HG03354 (cell line): ENCODE data around the gene UMAD1.

Experiments
- ATAC-seq: cut with Tn5 transposase; IDR thresholded peaks from one replicate; pipeline ENCODE4 v1.9.1; 2021; ENCODE audit warnings: mild to moderate bottlenecking; ENCODE audit not compliant: unreplicated experiment, poor library complexity, severe bottlenecking

The UMAD1 gene

GRCh38 chr7:7640221-7641128 lies at the start of gene UMAD1:
TSS of gene UMAD1 (plus strand) at chr7:7640752. CDS start at chr7:7673372, 32,620 bp downstream.
- peak; percentile 98 for ATAC-seq

GRCh38 chr7:7595451-7595850 lies 45.1 kb upstream of the UMAD1 start:
- no peak for ATAC-seq

- ATAC-seq: no peak
Measured at GRCh38 chr7:7596176-7596575, 44.4 kb upstream of the UMAD1 start.

GRCh38 chr7:7607010-7607409 lies 33.5 kb upstream of the UMAD1 start:
- ATAC-seq: no peak

DNA sequence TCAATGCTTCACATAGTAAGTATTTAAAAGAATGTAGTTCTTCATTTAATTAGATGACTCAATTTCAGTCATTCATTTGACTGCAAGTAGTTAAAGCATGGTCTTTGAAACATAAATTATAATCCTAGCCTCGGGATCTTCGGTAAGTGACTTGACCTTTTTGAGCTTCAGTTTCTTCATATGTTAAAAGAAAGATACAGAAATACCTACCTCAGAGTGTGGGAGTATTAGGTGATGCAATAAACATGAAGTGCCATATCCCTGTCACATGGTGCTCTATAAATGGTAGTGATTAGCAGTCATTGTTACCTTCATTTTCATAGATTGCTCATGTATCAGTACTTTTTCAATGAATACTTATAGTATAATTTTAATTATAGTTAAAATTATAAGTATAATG lies 31.2 kb upstream of the UMAD1 start:
- ATAC-seq: no peak

DNA sequence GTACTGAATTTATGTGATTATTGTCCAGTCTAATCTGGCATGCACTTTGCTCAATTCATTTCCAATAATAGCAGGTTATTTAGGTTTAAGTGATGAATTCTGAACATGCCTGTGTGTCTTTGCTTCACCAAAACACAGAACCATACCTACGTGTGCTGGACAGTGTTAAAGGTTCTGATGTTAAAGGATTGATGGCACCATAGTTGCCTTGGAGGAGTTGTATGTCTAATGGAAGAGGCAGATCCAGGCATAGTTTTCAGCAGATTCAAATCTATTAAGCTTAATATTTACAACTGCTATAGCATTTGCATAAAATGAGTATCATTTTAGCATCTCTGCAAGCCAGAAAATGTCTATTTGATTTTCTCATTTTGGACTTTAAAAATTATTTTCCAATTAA lies 28.0 kb upstream of the UMAD1 start:
- no peak for ATAC-seq

DNA sequence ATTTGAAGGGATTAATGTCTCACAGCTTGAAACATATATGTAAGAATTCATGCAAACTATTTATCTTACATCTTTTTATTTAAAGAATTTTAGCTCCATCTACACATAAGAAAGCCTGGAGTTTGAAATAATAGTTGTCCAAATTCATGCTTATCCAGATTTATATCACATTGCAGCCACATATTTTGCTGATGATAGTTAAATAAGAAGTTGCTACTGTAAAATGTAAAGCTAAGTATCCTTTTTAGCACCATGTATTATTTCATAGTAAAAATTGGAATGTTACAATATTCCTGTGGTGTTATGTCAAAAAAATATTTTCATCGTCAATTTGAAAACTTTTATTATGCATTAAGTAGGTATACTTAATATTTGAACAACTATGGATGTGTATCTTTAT lies 27.3 kb upstream of the UMAD1 start:
- no peak for ATAC-seq

GRCh38 chr7:7614018-7614741 lies 26.4 kb upstream of the UMAD1 start:
- no peak for ATAC-seq

DNA sequence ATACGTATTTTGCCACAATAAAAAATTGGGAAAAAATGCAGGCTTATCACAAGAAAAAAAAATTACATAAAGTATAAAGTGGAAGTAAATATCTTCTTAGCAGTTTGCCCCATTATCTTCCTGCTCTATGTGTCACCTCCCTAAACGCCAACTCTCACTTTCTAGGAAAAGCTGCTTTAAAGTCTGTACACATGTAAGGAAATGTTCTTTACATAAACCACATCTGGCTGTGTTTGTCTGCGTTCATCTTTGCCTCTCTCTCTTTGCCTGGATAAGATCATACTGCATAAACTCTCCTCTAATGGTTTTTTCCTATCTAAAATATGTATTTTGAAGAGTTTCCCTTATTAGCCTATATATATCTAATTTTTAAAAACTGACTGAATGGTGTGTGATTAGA lies 23.0 kb upstream of the UMAD1 start:
- no peak for ATAC-seq

GRCh38 chr7:7618410-7618809 lies 22.1 kb upstream of the UMAD1 start:
- ATAC-seq: no peak

GRCh38 chr7:7620236-7620635 lies 20.3 kb upstream of the UMAD1 start:
- no peak for ATAC-seq

DNA sequence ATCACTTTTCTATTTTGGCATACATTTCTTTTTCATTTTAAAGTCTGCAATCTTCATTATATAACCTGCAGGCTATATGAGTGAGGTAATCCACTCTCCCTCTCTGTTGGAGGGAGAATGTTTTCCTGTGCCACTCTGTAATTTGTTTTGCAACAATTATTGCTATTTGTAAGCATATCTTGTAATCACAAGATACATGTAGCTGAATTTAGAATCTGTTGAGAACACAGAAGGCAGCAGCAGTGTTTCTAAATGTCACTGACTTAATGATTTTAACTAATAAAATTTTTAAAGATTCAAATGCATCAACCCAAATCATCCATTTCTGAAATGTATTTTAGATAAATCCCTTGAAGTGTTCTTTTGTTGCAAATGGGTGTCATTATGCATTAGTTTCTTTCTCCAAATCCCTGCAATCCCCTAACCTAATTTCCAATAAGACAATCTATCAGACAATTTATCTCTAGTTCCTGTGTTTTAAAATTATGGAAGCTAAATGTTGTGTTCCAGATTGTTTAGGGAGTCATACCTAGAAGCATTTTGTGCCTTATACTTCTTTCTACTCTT lies 19.8 kb upstream of the UMAD1 start:
- ATAC-seq: no peak

GRCh38 chr7:7628476-7628875 lies 12.1 kb upstream of the UMAD1 start:
- no peak for ATAC-seq

DNA sequence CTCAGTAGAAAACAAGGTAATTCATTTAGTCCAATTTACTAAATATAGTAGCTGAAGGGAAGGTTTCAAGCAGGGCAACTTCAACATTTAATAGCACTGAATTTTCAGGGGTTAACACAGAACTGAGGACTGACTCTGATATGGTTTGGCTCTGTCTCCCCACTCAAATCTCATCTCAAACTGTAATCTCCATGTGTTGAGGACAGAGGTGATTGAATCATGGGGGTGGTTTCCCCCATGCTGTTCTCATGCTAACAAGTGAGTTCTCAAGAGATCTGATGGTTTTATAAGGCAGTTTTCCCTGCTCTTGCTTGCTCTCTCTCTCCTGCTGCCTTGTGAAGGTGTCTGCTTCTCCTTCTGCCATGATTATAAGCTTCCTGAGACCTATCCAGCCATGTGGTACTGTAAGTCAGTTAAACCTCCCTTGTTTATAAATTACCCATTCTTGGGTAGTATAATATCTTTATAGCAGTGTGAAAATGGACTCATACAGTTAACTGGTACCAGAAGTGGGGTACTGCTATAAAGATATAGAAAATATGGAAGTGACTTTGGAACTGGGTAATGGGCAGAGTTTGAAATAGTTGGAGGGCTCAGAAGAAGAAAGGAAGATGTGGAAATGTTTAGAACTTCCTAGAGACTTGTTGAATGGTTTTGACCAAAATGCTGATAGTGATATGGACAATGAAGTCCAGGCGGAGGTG lies 9.8 kb upstream of the UMAD1 start:
- ATAC-seq: no peak

GRCh38 chr7:7639421-7639820 lies 1.1 kb upstream of the UMAD1 start:
- ATAC-seq: no peak

GRCh38 chr7:7639847-7640220 lies 718 bp upstream of the UMAD1 start:
- ATAC-seq: peak; percentile 7

DNA sequence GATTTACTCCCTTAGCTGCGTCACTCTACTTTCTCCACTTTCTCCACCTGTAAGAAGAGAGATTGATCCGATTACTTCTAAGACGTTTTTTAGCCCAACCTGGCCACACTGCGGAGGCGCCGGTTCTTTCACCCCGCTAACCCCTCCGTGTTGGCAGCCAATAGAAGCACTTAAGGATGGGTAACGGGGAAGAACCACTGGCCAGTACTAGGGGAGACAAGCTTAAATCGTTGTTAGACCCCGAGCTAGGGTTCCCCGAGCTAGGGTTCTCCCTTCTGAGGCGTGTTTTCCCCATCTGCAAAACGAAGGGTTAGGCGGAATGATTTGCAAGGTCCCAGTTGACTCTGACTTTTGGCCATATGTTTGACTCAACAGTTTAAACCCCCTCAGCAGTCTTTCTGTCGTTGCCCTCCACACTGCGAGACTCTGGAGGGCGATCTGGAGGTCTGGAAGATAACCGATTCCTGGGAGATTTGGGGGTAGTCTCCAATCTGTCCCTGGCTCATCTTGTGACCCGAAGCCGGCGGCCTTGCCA lies 644 bp downstream of the UMAD1 start:
- ATAC-seq: no peak

DNA sequence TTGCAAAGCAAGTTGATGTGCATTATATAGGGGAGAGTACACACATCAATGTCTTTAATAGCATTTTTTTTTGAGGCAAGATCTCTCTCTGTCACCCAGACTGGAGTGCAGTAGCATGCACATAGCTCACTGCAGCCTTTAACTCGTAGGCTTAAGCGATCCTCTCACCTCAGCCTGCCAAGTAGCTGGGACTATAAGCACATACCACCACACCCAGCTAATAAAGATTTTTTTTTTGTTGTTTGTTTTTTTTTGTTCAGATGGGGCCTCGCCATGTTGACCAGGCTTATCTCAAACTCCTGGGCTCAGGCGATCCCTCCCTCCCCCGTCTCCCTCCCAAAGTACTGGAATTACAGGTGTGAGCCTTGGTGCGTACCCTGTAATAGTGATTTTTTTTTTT lies 1.5 kb downstream of the UMAD1 start:
- no peak for ATAC-seq

GRCh38 chr7:7647495-7648036 lies 7.0 kb downstream of the UMAD1 start:
- no peak for ATAC-seq
